ENCODE data around the gene SLC4A8.

DNA sequence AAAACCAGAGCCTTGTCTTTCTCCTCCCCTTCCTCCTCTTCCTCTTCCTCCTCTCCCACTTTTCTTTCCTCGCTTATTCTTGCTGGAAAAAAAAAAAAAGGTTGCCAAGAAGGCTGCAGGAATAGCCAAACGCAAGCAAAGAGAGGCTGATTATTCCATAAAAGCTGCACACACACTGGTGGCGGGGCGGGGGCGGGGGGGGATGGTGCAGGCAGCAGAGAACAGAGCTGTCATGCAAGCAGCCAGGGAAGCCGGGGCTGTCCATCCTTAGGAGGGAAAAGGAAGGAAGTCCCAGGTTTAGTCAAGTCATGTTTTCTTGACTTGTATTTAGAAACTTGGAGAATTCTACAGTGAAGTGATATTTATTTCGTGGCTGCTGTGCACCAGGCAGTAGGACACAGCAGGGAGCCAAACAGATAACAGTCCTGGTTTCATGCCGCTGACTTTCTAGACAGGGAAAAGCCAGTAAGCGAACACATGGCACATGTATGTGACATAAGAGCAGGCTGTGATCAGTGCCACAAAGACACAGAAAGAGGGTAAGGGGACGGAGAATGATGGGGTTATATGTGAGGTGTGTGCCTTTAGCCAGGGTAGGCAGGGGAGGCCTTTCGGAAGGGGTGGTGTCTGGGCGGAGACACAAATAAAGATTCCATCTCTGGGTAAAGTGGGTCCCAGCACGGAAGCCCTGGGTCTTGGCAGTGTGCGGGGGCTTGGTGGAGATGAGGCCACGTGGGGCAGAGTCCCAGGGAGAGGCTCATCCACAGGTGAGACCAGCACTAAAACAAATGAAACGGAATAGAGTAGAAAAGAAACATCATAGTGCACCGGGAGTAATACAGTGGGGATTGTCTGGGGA is 109.8 kb downstream of the SLC4A8 start:
- TF ChIP-seq, protein P1, sequence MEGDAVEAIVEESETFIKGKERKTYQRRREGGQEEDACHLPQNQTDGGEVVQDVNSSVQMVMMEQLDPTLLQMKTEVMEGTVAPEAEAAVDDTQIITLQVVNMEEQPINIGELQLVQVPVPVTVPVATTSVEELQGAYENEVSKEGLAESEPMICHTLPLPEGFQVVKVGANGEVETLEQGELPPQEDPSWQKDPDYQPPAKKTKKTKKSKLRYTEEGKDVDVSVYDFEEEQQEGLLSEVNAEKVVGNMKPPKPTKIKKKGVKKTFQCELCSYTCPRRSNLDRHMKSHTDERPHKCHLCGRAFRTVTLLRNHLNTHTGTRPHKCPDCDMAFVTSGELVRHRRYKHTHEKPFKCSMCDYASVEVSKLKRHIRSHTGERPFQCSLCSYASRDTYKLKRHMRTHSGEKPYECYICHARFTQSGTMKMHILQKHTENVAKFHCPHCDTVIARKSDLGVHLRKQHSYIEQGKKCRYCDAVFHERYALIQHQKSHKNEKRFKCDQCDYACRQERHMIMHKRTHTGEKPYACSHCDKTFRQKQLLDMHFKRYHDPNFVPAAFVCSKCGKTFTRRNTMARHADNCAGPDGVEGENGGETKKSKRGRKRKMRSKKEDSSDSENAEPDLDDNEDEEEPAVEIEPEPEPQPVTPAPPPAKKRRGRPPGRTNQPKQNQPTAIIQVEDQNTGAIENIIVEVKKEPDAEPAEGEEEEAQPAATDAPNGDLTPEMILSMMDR (IDR thresholded peaks at IDR 0.05) = no peak
- TF ChIP-seq POLR2AphosphoS5 (IDR thresholded peaks at IDR 0.05; ENCODE audit: insufficient read depth in 1 of 2, low read depth in 1 of 2) = no peak
- TF ChIP-seq POLR2A (IDR thresholded peaks at IDR 0.05) = no peak
